GM23338 (cell line): ENCODE measurements around the gene YTHDF2. TPM values are rescaled to one million over a fixed set of nuclear protein-coding genes. Genes with fewer than 3 reads are reported as not detected.

ENCODE experiments used
- ATAC-seq: fragments of 200-7000 bp; cut with Tn5 transposase; 3 replicates; pipeline ENCODE4 v1.9.1; 2020
- DNase-seq: peaks from one replicate; pipeline ENCODE4 v3.0.0-alpha.2; 2015; ENCODE audit warnings: low spot score
- H2AFZ ChIP-seq: fragments of 200-600 bp; sonication (generic); 2 replicates; pipeline ENCODE4 v1.8.0; 2016; ENCODE audit warnings: antibody characterized with exemption, mild to moderate bottlenecking, moderate library complexity
- H3F3A ChIP-seq: fragments of 200-600 bp; sonication (generic); replicated peaks from 2 replicates; pipeline ENCODE4 v1.8.0; 2017; ENCODE audit warnings: antibody characterized with exemption, mixed run types, low read depth
- H3K27ac ChIP-seq: fragments of 200-600 bp; sonication (generic); 2 replicates; pipeline ENCODE4 v1.6.1; 2016; ENCODE audit warnings: low read depth
- H3K27me3 ChIP-seq: fragments of 200-600 bp; sonication (generic); 2 replicates; pipeline ENCODE4 v1.8.0; 2016; ENCODE audit warnings: mild to moderate bottlenecking, mixed run types, moderate library complexity; ENCODE audit not compliant: insufficient read depth
- H3K36me3 ChIP-seq: fragments of 200-600 bp; sonication (generic); 2 replicates; pipeline ENCODE4 v1.8.0; 2016; ENCODE audit warnings: mild to moderate bottlenecking; ENCODE audit not compliant: insufficient read depth
- H3K4me1 ChIP-seq: fragments of 200-600 bp; sonication (generic); 2 replicates; pipeline ENCODE4 v1.8.0; 2016; ENCODE audit warnings: mild to moderate bottlenecking, moderate library complexity; ENCODE audit not compliant: insufficient read depth
- H3K4me2 ChIP-seq: fragments of 200-600 bp; sonication (generic); 2 replicates; pipeline ENCODE4 v1.7.1; 2017; ENCODE audit warnings: mixed run types
- H3K4me3 ChIP-seq: fragments of 200-600 bp; sonication (generic); 2 replicates; pipeline ENCODE4 v1.6.1; 2016; ENCODE audit warnings: mixed run types
- H3K79me2 ChIP-seq: fragments of 200-600 bp; sonication (generic); replicated peaks from 2 replicates; pipeline ENCODE4 v1.8.0; 2017; ENCODE audit warnings: mild to moderate bottlenecking; ENCODE audit not compliant: insufficient read depth
- H3K9me2 ChIP-seq: fragments of 200-600 bp; sonication (generic); 2 replicates; pipeline ENCODE4 v1.8.0; 2017; ENCODE audit not compliant: insufficient read depth
- H4K20me1 ChIP-seq: fragments of 200-600 bp; sonication (generic); replicated peaks from 2 replicates; pipeline ENCODE4 v1.8.0; 2017; ENCODE audit warnings: mild to moderate bottlenecking; ENCODE audit not compliant: insufficient read depth
- H3K27ac Mint-ChIP-seq: 2 replicates; pipeline ENCODE4 v1.8.0; 2020; ENCODE audit warnings: inconsistent platforms, mild to moderate bottlenecking, moderate library complexity, mixed read lengths
- H3K27me3 Mint-ChIP-seq: 3 replicates; pipeline ENCODE4 v1.8.0; 2022; ENCODE audit warnings: low read depth, mild to moderate bottlenecking, moderate library complexity, mixed read lengths, inconsistent platforms; ENCODE audit not compliant: insufficient read depth, poor library complexity
- H3K36me3 Mint-ChIP-seq: 3 replicates; pipeline ENCODE4 v1.8.0; 2021; ENCODE audit warnings: low read depth, mild to moderate bottlenecking, inconsistent platforms, moderate library complexity, mixed read lengths
- H3K4me1 Mint-ChIP-seq: 3 replicates; pipeline ENCODE4 v1.8.0; 2020; ENCODE audit warnings: mild to moderate bottlenecking, inconsistent platforms, mixed read lengths
- H3K4me3 Mint-ChIP-seq: 3 replicates; pipeline ENCODE4 v1.8.0; 2021; ENCODE audit warnings: moderate library complexity, mild to moderate bottlenecking, inconsistent platforms, mixed read lengths
- H3K9me3 Mint-ChIP-seq: 3 replicates; pipeline ENCODE4 v1.8.0; 2020; ENCODE audit warnings: moderate library complexity, mild to moderate bottlenecking, inconsistent platforms, mixed read lengths
- CREB1 ChIP-seq: fragments of 250-450 bp; sonication (Bioruptor Pico); IDR thresholded peaks from 2 replicates; pipeline ENCODE4 v1.5.0; 2020; ENCODE audit warnings: low read depth, mild to moderate bottlenecking, moderate library complexity
- CTCF ChIP-seq, 2 experiments: fragments of 200-600 bp in 1 of 2; sonication (generic) in 1 of 2; conservative IDR thresholded peaks; 2 replicates each; pipeline versions ENCODE4 v1.5.1 to v1.6.1; 2016 to 2017; ENCODE audit warnings: antibody characterized with exemption in 2 of 2, low read depth in 2 of 2, mild to moderate bottlenecking in 2 of 2, moderate library complexity in 1 of 2
- EZH2 ChIP-seq: fragments of 200-600 bp; sonication (generic); IDR thresholded peaks from one replicate; pipeline ENCODE4 v1.8.0; 2017; ENCODE audit warnings: antibody characterized with exemption, mild to moderate bottlenecking, low read depth; ENCODE audit not compliant: unreplicated experiment
- EZH2phosphoT487 ChIP-seq: fragments of 200-600 bp; sonication (generic); IDR thresholded peaks from one replicate; pipeline ENCODE4 v1.8.1; 2018; ENCODE audit warnings: antibody characterized with exemption; ENCODE audit not compliant: unreplicated experiment
- JUNB ChIP-seq: IDR thresholded peaks from one replicate; pipeline ENCODE4 v1.6.1; 2016; ENCODE audit warnings: antibody characterized with exemption; ENCODE audit not compliant: unreplicated experiment
- NANOG ChIP-seq: IDR thresholded peaks from 2 replicates; pipeline ENCODE4 v1.6.1; 2016; ENCODE audit warnings: antibody characterized with exemption, borderline replicate concordance
- POLR2AphosphoS5 ChIP-seq: IDR thresholded peaks from 2 replicates; pipeline ENCODE4 v1.6.1; 2016; ENCODE audit warnings: antibody characterized with exemption, low read depth
- ZNF331 ChIP-seq: fragments of 250-450 bp; sonication (Bioruptor Pico); IDR thresholded peaks from 2 replicates; pipeline ENCODE4 v1.5.0; 2020; ENCODE audit warnings: low read depth, mild to moderate bottlenecking, moderate library complexity
- ZNF462 ChIP-seq: fragments of 250-450 bp; sonication (Bioruptor Pico); IDR thresholded peaks from 2 replicates; pipeline ENCODE4 v1.5.0; 2020; ENCODE audit warnings: mild to moderate bottlenecking, moderate library complexity
- polyA plus RNA-seq: library from polyadenylated mRNA; unstranded; fragments of >200 nt; fragmentation: Nextera tagmentation; extraction: Ambion mirVana; gene quantifications from 2 replicates; pipeline ENCODE4 v1.2.1, GENCODE V29; 2016
- total RNA-seq: library from RNA; depleted of rRNA; stranded (reverse); fragments of >200 nt; shearing (Covaris generic); gene quantifications from 2 replicates; pipeline ENCODE4 v1.2.3, GENCODE V29; 2014

The YTHDF2 gene
- total and polyA plus RNA-seq, 2 experiments from 2014 or later = 130 to 169 TPM

GRCh38 chr1:28755701-28756100, 19.0 kb downstream of the YTHDF2 start (continued):
- no peak for TF ChIP-seq POLR2AphosphoS5
- no peak for TF ChIP-seq EZH2
- no peak for TF ChIP-seq ZNF331 (CRISPR knock-in tag)

GRCh38 chr1:28756846-28757245, 20.1 kb downstream of the YTHDF2 start:
- H3K36me3 Mint-ChIP-seq = peaks cover 43% of the 10 kb centered on the region
- H3K27me3 Mint-ChIP-seq = peaks cover 1% of the 10 kb centered on the region
- H3K9me2 ChIP-seq = no peaks in the 10 kb centered on the region
- H3K4me3 ChIP-seq = peak overlapping the region; percentile 19; the same call in 1 of the 2 replicates
- H3K4me2 ChIP-seq = 0 out of 2 replicates have a peak overlapping the region, but pooled peaks have one; percentile 45
- no peaks in the 10 kb centered on the region for H3K27me3 ChIP-seq
- TF ChIP-seq JUNB = no peak
- no peak for TF ChIP-seq EZH2phosphoT487
- no peak for TF ChIP-seq NANOG
- no peak for TF ChIP-seq ZNF462 (CRISPR knock-in tag)
- peak; percentile 49 to 58 for TF ChIP-seq CTCF (conservative IDR thresholded peaks at IDR 0.05; ENCODE audit: low read depth in 2 of 2)
- TF ChIP-seq EZH2 = no peak
- TF ChIP-seq CREB1 (CRISPR knock-in tag) = no peak
- H3K36me3 ChIP-seq = peaks cover 8% of the 10 kb centered on the region; the same call in 1 of the 2 replicates
- no peak overlapping the region for H2AFZ ChIP-seq
- H3K79me2 ChIP-seq = peaks cover 100% of the 10 kb centered on the region
- peak; percentile 70 for DNase-seq
- H3K4me3 Mint-ChIP-seq = no peak overlapping the region
- H3K4me1 Mint-ChIP-seq = peaks cover 12% of the 10 kb centered on the region
- no peaks in the 10 kb centered on the region for H3K9me3 Mint-ChIP-seq
- peaks cover 40% of the 10 kb centered on the region for H3K4me1 ChIP-seq
- H3K27ac ChIP-seq = peak overlapping the region; percentile 29; the same call in 1 of the 2 replicates
- H3K27ac Mint-ChIP-seq = no peak overlapping the region
- ATAC-seq = peak; percentile 56
- H4K20me1 ChIP-seq = peaks cover 79% of the 10 kb centered on the region
- H3F3A ChIP-seq = peaks cover 26% of the 10 kb centered on the region; the same call in 1 of the 2 replicates
